GM19023 (cell line): ENCODE data around the gene PIGR.
A peak's percentile ranks its signal among the peaks of the same experiment; 100 is the strongest.

ENCODE experiments used
- ATAC-seq: cut with Tn5 transposase; IDR thresholded peaks from one replicate; pipeline ENCODE4 v1.9.1; 2021; ENCODE audit warnings: mild to moderate bottlenecking, moderate library complexity; ENCODE audit not compliant: unreplicated experiment

Gene PIGR, protein sequence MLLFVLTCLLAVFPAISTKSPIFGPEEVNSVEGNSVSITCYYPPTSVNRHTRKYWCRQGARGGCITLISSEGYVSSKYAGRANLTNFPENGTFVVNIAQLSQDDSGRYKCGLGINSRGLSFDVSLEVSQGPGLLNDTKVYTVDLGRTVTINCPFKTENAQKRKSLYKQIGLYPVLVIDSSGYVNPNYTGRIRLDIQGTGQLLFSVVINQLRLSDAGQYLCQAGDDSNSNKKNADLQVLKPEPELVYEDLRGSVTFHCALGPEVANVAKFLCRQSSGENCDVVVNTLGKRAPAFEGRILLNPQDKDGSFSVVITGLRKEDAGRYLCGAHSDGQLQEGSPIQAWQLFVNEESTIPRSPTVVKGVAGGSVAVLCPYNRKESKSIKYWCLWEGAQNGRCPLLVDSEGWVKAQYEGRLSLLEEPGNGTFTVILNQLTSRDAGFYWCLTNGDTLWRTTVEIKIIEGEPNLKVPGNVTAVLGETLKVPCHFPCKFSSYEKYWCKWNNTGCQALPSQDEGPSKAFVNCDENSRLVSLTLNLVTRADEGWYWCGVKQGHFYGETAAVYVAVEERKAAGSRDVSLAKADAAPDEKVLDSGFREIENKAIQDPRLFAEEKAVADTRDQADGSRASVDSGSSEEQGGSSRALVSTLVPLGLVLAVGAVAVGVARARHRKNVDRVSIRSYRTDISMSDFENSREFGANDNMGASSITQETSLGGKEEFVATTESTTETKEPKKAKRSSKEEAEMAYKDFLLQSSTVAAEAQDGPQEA

DNA sequence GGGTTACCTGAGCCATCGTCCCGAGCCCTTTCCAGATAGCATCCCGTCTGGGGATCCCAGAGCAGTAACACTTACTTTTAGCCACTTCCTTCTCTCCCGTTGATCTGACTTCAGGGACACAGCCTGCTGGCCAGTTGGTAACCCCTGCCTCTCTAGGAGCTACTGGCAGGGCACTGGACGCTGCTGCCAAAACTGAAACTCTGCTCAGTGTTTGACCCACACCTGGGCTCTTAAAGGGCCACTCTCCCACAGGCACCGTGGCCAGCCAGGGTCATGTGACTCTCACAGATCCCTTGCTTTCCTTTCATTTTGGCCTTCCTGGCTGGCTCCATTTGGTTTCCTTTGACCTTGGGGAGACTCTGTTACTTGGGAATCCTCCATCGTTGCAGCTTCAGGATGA lies at the start of gene PIGR:
TSS of gene PIGR (minus strand) at position 206 of the 400 bp plus-strand sequence. CDS start 5,935 bp downstream, outside the sequence.
- ATAC-seq, result no peak

DNA sequence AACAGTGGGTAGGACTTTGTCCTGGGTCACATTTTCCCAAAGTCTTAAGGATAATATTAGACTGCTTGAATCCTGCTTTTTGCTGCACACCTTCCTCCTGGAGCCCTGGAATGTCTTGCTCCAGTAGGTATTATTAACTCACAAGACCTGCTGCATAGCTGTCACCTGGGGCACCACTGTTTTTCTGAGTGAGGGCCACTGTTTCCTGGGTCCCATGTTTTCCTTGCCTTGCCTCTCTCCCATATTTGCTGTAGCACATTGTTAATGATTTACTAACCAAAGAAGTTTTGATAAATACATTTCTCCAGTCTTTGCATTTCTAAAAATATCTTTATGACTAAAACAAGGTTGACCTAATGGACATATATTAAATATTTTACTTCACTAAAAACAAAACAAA lies 46.5 kb upstream of the PIGR start:
- ATAC-seq, result no peak

DNA sequence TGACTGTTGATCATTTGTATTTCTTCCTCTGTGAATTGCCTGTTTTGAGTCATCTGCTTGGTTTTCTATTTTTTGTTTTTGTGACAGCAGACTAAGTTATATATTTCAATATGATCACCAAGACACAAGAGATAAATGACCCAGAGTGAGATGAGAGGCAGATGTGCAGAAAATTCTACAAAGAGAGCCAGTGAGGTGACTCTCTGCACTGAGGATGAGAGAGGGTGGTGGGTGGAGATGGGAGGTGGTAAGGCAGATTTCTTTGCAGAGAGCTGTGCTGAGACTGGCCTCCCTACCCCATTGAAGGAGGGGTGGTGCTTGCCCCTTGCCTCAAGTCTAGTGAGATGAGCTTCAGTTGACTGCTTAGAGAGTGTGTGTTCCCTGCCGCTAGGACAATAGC lies 41.6 kb upstream of the PIGR start:
- no peak for ATAC-seq

DNA sequence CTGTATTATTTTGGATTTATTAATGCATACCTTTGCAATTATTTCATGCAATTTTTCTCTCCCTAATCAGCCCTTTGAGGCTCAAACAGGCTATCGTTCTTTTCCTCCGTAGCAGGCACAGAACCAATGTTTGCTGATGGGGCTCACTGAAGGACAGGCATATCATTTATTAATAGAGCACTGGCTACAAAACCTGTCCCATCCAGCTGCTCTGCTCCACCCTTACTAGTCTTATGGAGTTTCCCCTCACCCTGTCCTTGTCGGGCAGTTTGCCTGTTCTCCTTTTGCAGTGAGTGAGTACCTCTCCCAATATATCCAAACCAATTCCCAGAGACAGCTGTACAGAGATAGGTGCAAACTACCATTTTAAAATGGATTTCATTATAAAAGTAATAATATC lies 40.6 kb upstream of the PIGR start:
- ATAC-seq, result no peak

DNA sequence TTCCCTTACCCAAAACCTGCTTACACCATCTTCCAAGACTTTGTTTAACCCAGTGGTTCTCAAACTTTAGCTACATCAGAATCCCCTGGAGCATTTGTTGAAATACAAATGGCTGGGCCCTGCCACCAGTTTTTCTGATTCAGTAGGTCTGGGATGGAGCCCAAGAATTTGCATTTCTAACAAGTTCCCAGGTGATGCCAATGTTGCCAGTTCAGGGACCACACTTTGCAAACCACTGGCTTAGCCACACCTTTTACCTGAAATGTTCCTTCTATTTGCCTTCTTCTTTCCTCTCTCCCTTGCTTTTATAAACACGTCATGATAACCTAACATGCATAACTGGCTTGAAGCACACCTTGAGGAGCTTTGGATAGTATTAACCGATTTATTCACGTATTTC lies 40.1 kb upstream of the PIGR start:
- ATAC-seq, result no peak

DNA sequence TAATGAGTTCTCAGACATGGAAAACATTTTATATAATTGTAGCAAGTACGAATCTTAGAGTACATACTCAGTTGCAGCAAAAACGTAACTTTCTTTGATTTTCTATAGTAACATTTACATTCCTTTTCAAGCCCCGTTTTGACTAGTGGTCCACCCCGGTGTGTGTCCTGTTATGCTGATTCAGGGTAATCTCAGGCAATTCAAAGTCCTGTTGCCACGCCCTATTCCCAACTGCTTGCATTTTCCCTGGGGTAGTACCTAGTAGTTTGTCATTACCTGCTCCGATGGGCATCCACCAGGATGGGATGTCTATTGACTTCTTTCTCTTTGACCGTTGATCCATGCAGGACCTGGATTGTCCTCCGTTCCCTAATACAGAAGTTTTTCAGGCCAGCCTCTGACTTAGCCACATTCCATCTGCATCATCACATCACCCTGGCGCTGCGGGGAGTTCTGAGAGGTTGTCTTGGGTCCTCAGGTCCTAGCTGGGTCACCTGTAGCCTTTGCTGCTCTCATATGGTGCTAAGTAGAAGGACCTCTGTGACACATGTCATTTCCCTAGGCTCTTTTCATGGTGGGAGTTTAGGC lies 39.0 kb upstream of the PIGR start:
- no peak for ATAC-seq

DNA sequence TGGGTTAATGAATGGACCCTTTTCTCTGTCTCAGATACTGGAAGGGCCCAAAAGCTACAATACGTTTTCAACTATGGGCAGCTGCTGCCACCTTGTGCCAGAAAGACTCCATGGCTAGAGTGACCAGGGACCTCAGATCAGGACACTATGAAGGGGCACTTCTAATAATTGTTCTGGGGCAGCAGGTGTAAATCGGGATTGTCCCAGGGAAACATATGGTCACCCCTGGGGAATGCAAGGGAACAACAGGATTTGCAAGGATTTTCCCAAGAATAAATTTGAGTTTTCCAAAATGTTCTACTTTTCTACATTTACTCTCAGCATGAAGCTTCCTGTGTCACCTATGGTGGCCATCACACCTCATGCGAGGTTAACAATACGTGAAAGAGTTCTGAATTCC lies 36.0 kb upstream of the PIGR start:
- no peak for ATAC-seq

DNA sequence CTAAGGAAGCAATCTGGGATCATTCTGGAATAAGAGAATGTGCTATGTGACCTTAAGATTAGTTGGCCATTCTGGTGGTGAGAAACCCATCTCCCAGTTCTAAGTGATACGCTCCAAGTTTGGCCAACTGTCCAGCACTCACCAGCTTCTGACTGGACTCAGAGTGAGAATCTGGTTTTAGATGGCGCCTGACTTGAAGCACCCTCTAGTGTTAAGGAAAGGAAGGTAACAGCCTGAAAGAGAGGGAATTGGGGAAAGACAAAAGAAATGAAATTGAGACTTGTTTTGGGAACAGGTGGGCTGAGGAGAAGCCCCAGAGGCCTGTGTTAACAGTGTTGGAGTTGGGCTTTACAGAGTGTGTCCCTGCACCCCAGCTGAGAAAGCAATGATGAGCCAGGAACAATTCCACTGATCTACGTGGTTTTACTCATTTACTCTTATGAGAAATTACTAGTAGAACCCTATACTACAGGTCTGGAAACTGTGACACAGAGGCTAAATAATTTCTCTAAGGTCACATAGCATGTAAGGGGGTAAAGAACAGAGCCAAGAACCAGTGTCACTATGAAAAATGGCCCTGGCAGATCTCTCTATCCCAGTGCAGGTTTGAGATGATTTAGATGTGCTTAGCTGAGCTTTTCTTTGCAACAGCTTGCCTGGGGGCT lies 33.2 kb upstream of the PIGR start:
- no peak for ATAC-seq

DNA sequence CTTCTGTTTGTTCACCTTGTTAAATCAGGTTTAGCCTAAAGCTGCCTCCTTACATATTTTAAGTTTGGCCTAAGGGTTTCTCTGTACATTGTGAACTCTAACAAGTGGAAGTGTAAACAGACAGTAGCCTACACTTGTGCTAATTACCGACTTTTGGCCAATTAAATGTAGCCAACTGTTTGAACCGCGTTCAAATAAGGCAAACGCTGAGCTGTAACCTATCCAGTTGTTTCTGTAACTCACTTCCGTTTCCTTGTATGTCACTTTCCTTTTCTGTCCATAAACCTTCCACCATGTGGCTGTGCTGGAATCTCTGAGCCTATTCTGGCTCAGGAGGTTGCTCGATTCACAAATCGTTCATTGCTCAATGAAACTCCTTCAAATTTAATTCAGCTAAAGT lies 32.0 kb upstream of the PIGR start:
- no peak for ATAC-seq

DNA sequence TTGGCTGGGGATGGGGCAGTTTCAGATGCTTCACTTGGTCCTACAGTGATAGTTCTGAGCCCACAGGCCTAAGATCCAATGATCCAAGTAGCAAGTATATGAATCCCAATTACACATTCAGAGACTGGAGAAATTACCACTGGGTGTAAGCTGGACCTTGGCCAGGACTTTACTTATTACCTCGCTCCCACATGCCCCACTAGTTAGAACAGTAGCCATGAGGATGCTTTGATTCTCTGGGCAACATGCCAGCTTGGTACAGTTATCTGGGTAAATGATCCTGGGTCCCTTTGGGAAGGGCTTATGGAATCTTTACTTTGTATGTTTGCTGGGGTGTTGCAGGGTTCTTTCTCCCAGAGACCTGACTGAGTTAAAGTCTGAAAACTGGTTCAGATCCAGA lies 29.0 kb upstream of the PIGR start:
- ATAC-seq, result no peak

DNA sequence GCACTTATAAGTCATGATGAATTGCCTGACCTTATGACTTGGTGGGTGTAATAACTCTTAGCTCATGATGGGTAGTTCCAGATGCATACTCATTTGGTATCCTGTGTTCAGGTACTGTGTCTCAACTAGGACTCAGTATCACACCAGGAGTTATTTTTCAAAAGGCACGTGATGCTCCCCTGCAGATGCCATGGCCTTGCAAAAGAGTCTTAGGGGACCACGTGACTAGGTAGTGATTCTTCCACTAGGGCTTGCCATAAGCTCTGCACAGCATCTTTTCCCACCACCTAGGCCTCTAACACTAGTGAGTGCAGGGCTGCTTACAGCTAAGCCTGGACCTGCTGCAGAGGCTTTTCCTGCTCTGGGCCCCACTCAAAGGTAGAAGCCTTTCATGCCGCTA lies 27.9 kb upstream of the PIGR start:
- ATAC-seq, result no peak

DNA sequence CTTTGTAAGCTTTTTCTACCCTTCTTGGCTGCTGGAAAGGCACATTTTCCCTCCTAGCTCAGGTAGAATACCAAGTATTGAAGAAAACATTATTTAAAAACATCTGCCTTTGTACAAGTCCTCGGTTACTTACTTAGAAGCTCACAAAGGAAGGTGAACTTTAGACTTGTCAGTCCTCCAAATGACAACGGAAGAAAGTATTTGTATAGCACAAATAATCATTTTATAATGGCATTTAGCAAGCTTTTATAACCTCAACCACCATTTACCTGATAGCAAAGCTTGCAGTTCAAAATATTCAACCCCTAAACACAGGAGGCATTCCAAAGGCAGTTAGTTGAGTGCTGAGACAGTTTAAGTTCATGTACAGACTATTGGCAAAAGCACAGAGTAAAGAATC lies 26.5 kb upstream of the PIGR start:
- no peak for ATAC-seq

DNA sequence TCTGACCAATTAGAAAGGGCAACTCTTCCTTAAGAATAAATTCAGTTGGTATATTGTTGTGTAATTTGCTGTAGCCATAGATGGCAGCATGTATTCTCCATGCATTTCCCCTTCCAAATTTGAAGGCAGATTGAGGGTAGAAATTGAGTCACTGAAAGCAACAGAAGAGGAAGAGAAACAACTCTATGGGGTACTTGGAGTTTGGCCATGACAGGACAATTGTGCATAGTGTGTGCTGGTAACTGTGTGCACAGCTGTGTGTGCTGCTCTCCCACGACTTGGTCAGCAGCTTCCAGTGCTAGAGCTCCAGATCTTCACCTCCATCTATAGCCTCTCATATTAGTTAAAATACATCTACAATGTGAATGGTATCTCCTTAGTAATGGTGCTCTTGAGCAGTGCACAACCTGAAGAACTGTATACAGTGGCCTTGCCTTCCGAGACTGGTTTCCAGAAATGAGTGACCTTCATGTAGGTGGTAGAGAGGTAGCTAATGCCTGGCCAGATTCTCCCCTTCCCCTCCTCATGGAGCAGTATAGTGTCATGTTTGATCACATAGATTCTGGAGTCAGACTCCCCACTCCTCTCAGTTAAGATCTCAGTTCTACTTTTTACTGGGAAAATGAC lies 24.9 kb upstream of the PIGR start:
- no peak for ATAC-seq

DNA sequence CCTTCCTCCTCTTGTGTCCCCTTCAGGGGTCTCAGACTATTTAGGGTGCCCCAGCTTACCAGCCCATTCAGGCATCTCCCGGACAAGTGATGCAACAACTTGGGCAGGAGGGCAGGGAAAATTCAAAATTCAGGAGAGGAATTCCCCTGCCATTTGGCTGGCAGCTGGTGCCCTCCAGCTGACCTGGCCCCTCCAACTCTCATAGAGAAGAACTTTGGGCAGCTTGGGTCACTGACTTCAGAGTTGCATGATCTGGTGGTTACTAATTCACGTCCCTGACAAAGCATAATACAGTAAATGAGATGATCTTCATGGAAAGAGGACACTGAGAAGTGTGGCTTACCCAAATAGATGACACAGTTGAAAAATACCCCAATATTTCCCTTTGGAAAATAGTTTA lies 24.2 kb upstream of the PIGR start, which contains the start of gene FCAMR:
TSS of gene FCAMR (minus strand) at position 15 of the 400 bp plus-strand sequence. CDS start 335 bp downstream, outside the sequence.
- ATAC-seq, result no peak

DNA sequence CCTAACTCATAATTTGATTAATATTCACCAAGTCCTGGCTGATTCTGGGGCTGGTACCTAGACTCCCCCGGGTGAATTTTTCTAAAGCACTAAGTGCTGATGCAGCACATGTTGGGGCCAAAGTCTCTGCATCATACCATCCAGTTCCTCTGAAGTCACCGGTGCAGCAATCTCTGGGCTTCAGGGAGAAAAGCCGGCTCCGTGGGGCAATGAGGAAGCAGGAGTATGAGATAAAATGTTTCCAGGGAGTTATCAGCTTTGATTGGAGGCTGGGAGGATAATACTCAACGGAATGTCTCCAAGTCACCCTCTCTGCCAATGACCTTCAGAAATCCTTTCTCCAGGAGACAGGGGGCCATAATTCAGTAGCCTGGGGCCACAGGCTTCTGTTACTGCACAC lies 22.8 kb upstream of the PIGR start:
- no peak for ATAC-seq

DNA sequence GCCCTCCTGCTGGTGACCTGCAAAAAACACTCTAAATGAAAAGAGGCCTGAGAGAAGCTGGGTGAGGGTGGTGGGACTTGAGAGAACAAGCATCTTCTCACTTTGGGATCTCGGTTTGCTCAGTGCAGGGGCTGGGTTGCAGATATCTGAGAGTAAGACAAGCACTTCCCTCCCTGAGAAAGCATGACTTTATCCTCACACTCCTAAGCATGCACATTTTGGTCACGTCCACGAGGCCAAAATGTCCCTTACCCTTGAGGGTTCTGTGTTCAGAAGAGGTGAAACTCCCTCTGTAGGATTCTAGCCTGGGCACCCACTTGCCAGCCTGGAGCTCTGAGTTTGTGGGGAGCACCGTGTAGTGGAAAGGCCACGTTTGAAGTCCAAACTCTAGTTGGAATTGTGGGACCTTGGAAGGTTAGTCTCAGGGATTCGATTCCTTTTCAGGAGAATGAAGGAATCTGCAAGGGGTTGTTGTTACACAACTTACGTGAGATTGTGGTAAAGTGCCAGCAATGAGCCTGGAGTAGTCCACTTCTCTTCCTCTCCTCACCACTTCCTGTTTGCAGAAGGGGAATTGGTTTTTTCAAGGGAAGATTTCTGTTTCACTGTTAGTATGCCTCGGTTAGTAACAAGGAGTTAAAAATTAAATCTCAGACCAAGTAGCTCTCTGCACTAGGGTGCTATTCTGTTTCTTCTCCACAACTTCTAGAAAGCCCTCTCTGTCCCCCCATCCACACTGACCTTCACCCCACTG lies 21.0 kb upstream of the PIGR start:
- peak; percentile 46 for ATAC-seq

DNA sequence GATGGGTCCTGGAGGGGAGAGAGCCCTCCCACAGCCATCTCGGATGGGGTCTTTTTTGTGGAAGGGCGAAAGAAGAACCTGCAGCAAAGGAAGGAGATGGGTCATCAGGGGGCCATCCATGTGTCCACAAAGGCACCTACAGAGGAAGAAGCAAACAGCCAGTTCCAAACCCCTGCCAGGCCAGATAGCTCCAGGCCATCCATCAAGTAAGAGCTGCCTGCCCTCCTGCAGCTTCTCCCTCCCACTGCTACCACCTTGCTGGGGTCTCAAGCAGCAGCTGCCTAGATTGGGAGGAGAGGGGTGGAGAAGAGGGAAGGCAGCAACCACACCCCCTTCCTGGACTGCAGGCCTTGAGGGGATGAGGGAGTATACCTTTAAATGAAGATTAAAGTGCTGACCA lies 19.5 kb upstream of the PIGR start:
- no peak for ATAC-seq

DNA sequence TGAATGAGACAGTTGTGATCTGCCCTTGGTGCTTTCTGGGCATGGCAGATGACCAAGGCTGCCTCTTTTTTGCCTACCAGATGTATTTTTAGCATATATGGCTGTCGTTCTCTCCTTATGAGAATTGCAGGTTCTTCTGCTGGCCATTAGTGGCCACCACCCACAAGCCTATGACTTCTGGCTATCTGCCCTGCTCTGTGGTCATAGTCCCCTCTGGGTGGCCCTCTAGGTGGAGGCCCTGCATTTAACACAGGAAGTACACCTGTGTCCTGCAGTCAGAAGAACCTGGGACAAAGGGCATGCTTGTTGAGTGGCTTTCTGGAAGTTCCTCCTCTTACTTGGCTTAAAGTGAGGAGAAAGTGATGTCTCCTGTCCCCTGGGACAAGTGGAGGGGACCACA lies 17.5 kb upstream of the PIGR start:
- ATAC-seq, result no peak

DNA sequence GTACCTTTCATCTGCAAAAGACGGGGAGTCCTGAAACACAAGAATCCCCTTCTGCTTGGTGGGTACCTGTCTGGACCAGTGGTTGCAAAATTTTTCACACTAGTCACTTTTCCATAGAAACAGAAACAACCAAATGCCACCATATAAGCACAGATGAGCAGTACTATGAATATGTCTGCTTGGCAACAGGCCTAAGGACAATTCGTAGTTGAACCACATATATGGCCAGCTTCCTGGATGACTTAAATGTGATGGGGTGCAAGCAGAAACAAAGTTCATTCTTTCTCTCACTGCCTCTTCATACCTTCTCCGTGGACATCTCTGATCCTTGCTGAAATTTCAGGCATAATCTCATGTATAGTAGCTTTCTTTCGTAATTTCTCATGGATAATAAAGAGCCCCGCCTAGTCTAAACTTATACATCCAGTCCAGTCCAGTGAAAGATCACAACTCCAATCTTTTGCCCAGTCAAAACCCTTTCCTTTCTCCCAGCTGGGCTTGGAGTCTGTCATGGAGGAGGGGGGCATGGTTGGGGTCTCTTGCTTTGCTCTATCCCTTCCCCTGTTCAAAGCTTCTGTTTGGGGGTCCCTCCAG lies 16.9 kb upstream of the PIGR start:
- ATAC-seq, result no peak

DNA sequence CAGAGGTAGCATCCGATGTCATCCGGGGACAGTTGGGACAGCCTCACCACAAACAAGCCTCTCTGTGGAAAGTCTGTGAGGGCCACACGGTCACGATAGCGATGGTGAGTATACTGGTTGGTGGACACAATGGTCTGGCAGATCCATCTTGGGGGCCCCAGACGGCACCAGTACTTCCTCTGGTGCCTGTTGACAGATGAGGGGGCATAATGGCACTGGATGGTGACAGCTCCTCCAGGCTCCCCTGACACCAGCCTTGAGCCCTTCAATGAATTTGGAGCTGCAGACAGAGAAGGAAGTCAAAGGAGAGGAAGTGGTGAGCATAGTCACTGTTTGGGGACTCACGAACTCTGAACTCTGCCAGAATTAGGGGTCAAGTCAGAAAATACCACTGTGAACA lies 16.0 kb upstream of the PIGR start:
- ATAC-seq, result no peak
